ENCODE results near the gene HIVEP1. TPM values are rescaled to one million over a fixed set of nuclear protein-coding genes. Genes with fewer than 3 reads are reported as not detected.

HIVEP1 gene
- total RNA-seq, 1 donor from 2014 or later, result 13.7 TPM

DNA sequence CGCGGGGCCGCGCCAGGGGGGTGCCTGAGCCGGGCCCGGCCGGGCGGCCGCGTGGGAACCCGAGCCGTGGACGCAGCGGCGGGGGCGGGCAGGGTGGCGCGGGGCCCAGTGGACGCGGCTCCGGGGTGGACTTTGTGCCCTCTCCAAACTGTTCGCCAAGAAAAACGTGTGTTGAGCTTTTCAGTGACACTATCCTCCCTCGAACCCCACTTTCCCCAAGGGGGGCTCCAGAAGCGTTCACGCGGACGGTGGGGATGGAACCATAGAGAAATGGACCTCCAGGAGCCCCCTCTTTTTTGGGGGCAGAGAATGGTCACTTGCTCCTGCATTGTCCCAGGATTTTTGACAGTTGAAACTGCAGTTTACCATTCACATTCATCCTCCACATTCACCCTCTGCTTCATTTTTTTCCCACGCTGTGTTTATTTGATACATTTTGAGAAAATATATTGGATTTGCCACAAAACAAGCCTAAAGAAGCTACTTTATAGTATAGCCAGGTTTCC, 2.9 kb upstream of the HIVEP1 start:
- Histone ChIP-seq H3K36me3 (no peaks in the 10 kb centered on the region), H3K9me3 (replicated peaks) (no peaks in the 10 kb centered on the region), H3K27ac (replicated peaks) (peak overlapping the region; percentile 99), H3K4me1 (peaks cover 47% of the 10 kb centered on the region), H3K4me3 (peak overlapping the region; percentile 83), H3K27me3 (ENCODE audit: low read depth) (no peaks in the 10 kb centered on the region)
- TF ChIP-seq CTCF (IDR thresholded peaks at IDR 0.05; ENCODE audit: borderline replicate concordance), result no peak
- DNase-seq, result no peak
- intact Hi-C loops (cut with micrococcal nuclease), result no loop called here

DNA sequence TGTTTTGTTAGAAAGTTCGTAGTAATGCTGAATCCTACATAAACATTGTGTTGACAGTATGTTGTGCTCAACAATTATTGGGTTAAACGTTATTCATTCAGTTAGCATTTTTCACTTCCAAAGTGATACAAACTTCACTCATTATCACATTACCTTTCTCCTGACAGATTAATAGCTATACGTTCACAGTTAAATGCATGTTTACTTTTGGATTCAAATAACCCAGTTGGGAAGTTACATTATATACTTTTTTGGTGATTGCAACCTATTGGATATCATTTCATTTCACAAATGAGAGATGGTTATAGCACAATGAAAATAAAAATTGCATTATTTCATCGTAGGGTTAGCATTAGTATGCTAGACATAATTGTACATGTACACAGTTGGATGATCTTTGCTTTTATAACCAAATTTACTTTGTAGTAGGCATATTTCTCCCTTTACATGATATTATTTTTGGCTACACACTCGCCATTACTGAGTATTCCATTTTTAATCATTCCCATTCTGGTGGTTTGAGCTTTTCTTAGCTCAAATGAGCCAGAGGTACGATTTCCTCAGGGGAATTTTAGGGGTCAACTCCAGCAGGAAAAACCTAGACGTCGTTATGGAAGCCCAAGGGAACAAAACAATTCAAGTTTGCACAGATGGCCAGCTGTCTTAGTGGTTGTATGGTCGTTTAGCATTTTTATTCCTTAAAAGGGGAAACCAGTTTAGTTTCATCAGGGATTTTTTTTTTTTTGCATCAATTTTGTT, 2.1 kb upstream of the HIVEP1 start:
- Histone ChIP-seq H3K27me3 (ENCODE audit: low read depth) (no peaks in the 10 kb centered on the region), H3K9me3 (replicated peaks) (peaks cover 5% of the 10 kb centered on the region), H3K36me3 (peaks cover 5% of the 10 kb centered on the region), H3K27ac (replicated peaks) (peak overlapping the region; percentile 99), H3K4me3 (peak overlapping the region; percentile 83), H3K4me1 (peaks cover 47% of the 10 kb centered on the region)
- TF ChIP-seq CTCF (IDR thresholded peaks at IDR 0.05; ENCODE audit: borderline replicate concordance), result no peak
- intact Hi-C loops (cut with micrococcal nuclease), result no loop called here
- DNase-seq, result no peak

DNA sequence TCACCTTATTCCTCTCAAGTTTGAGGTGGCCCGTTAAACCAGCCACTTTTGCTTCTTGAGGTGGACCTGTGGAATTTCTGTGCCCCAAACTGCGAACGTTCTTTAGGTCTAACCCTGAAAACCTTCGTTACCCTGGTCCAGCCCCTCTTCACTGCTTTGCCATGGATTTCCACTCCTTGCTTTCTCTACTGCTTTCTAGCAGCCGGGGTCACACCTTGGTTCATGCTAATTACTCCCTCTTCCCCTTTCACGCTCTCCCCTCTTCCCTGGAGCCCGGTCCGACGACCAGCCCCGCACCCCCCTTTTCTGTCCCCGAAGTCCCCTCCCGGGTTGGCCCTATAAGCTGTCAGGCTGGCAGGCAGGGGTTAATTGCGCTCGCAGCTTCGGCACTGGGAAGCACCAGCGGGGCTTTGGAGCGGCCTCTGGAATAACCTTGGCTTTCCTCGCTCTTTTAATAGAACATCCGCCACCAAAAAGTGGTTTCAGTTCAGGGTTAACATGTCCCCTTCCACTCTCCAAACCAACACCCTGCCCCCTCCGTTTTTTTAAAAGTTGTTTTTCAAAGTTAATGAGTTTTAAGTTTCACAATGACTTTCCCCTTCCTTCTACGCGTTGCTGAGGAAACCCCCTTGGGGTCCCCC, 1.4 kb upstream of the HIVEP1 start:
- DNase-seq, result peak; percentile 77
- Histone ChIP-seq H3K4me1 (peaks cover 47% of the 10 kb centered on the region), H3K4me3 (peak overlapping the region; percentile 83), H3K9me3 (replicated peaks) (peaks cover 5% of the 10 kb centered on the region), H3K27ac (replicated peaks) (peak overlapping the region; percentile 99), H3K27me3 (ENCODE audit: low read depth) (no peaks in the 10 kb centered on the region), H3K36me3 (peaks cover 10% of the 10 kb centered on the region)
- TF ChIP-seq CTCF (IDR thresholded peaks at IDR 0.05; ENCODE audit: borderline replicate concordance), result no peak
- intact Hi-C loops (cut with micrococcal nuclease), result no loop called here

- TF ChIP-seq CTCF (IDR thresholded peaks at IDR 0.05; ENCODE audit: borderline replicate concordance), result no peak
- H3K9me3 ChIP-seq (replicated peaks), result peaks cover 5% of the 10 kb centered on the region
- H3K4me1 ChIP-seq, result peaks cover 47% of the 10 kb centered on the region
- no peaks in the 10 kb centered on the region for H3K27me3 ChIP-seq (ENCODE audit: low read depth)
- peak overlapping the region; percentile 99 for H3K27ac ChIP-seq (replicated peaks)
- peak; percentile 99 for DNase-seq
- intact Hi-C loops (cut with micrococcal nuclease), result no loop called here
- H3K36me3 ChIP-seq, result peaks cover 16% of the 10 kb centered on the region
- H3K4me3 ChIP-seq, result peak overlapping the region; percentile 83
These were observed 655 bp upstream of the HIVEP1 start for GRCh38 chr6:12011276-12012037.

- TF ChIP-seq CTCF (IDR thresholded peaks at IDR 0.05; ENCODE audit: borderline replicate concordance), result no peak
- no peaks in the 10 kb centered on the region for H3K27me3 ChIP-seq (ENCODE audit: low read depth)
- peak overlapping the region; percentile 99 for H3K27ac ChIP-seq (replicated peaks)
- H3K9me3 ChIP-seq (replicated peaks), result peaks cover 5% of the 10 kb centered on the region
- intact Hi-C loops (cut with micrococcal nuclease), result no loop called here
- H3K4me3 ChIP-seq, result peak overlapping the region; percentile 83
- DNase-seq, result peak; percentile 51
- peaks cover 46% of the 10 kb centered on the region for H3K4me1 ChIP-seq
- H3K36me3 ChIP-seq, result peaks cover 29% of the 10 kb centered on the region
These were observed 620 bp downstream of the HIVEP1 start for GRCh38 chr6:12012558-12013306.

Data from left ventricle myocardium inferior (tissue), 1 donor.